Peyer's patch (tissue), 4 donors: ENCODE measurements around the gene EGFL7. TPM values are rescaled to one million over a fixed set of nuclear protein-coding genes. Genes with fewer than 3 reads are reported as not detected.

Experiments
- DNase-seq, 3 donors: peaks; one replicate each; pipeline ENCODE4 v3.0.0-alpha.2; 2017 to 2019
- H3K27ac ChIP-seq, 4 donors: fragments of 200-600 bp; sonication (generic); one replicate each; pipeline ENCODE4 v1.5.1; 2016 to 2019
- H3K27me3 ChIP-seq, 2 donors: fragments of 200-600 bp; sonication (generic); one replicate each; pipeline ENCODE4 v1.5.1; 2019
- H3K36me3 ChIP-seq, 3 donors: fragments of 200-600 bp; sonication (generic); one replicate each; pipeline ENCODE4 v1.5.1; 2016 to 2019
- H3K4me1 ChIP-seq, 4 donors: fragments of 200-600 bp; sonication (generic); one replicate each; pipeline ENCODE4 v1.5.1; 2016 to 2019
- H3K4me3 ChIP-seq, 4 donors: fragments of 200-600 bp; sonication (generic); 1 replicate in 3 of 4; 2 replicates in 1 of 4; pipeline ENCODE4 v1.5.1; 2016 to 2019; ENCODE audit warnings: mild to moderate bottlenecking in 1 of 4
- H3K9me3 ChIP-seq, 4 donors: fragments of 200-600 bp; sonication (generic); one replicate each; pipeline ENCODE4 v1.5.1; 2016 to 2019; ENCODE audit warnings: mild to moderate bottlenecking in 1 of 4
- CTCF ChIP-seq, 6 experiments: fragments of 450-650 bp in 4 of 6; fragments of 200-600 bp in 2 of 6; sonication (generic) in 1 of 6; IDR thresholded peaks; one replicate each; pipeline ENCODE4 v1.5.1; 2017 to 2019; ENCODE audit warnings: antibody characterized with exemption in 6 of 6, mild to moderate bottlenecking in 3 of 6, moderate library complexity in 1 of 6
- POLR2A ChIP-seq, 2 donors: fragments of 450-650 bp; IDR thresholded peaks; one replicate each; pipeline ENCODE4 v1.5.1; 2017; ENCODE audit warnings: antibody characterized with exemption in 2 of 2, mild to moderate bottlenecking in 2 of 2, moderate library complexity in 2 of 2
- total RNA-seq, 4 donors: library from RNA; depleted of rRNA; stranded (reverse); fragments of >200 nt; gene quantifications; one replicate each; pipeline ENCODE4 v1.1.0, GENCODE V29; 2016

EGFL7 gene
- total RNA-seq, 4 donors from 2014 or later: 21.5 to 77.6 (median 46.0) TPM

GRCh38 chr9:136687721-136688223, 25.1 kb downstream of the EGFL7 start:
- TF ChIP-seq POLR2A (IDR thresholded peaks at IDR 0.05) (peak in 1 of 2 donors; percentile 34), CTCF (IDR thresholded peaks at IDR 0.05) (no peak)
- Histone ChIP-seq H3K36me3 (peaks cover 0 to 4% (median 0%) of the 10 kb centered on the region in 3 donors), H3K27me3 (no peaks in the 10 kb centered on the region), H3K4me3 (peak overlapping the region; percentile 70 to 99 (median 91)), H3K9me3 (no peaks in the 10 kb centered on the region), H3K27ac (peak overlapping the region; percentile 85 to 98 (median 94)), H3K4me1 (peaks cover 3 to 72% (median 11%) of the 10 kb centered on the region in 4 donors)
- peak; percentile 51 to 91 (median 88) for DNase-seq

- no peaks in the 10 kb centered on the region for H3K9me3 ChIP-seq
- peak overlapping the region in 2 of 4 donors; percentile 70 to 99 for H3K4me3 ChIP-seq
- no peaks in the 10 kb centered on the region for H3K27me3 ChIP-seq
- peaks cover 5 to 79% (median 12%) of the 10 kb centered on the region in 4 donors for H3K4me1 ChIP-seq
- peak overlapping the region; percentile 38 to 98 (median 91) for H3K27ac ChIP-seq
- DNase-seq: no peak
- peaks cover 0 to 4% (median 0%) of the 10 kb centered on the region in 3 donors for H3K36me3 ChIP-seq
- TF ChIP-seq CTCF (IDR thresholded peaks at IDR 0.05): no peak
- TF ChIP-seq POLR2A (IDR thresholded peaks at IDR 0.05): no peak
These were observed 25.8 kb downstream of the EGFL7 start for GRCh38 chr9:136688274-136689107.

- no peaks in the 10 kb centered on the region for H3K36me3 ChIP-seq
- H3K27ac ChIP-seq: peak overlapping the region in 3 of 4 donors; percentile 38 to 98 (median 97)
- DNase-seq: no peak
- no peaks in the 10 kb centered on the region for H3K27me3 ChIP-seq
- peaks cover 5 to 74% (median 12%) of the 10 kb centered on the region in 4 donors for H3K4me1 ChIP-seq
- no peak overlapping the region for H3K4me3 ChIP-seq
- no peaks in the 10 kb centered on the region for H3K9me3 ChIP-seq
- no peak for TF ChIP-seq POLR2A (IDR thresholded peaks at IDR 0.05)
- TF ChIP-seq CTCF (IDR thresholded peaks at IDR 0.05): no peak
These were observed 26.4 kb downstream of the EGFL7 start for GRCh38 chr9:136689108-136689460.

GRCh38 chr9:136690104-136690805, 27.5 kb downstream of the EGFL7 start:
- H3K4me1 ChIP-seq: peaks cover 5 to 74% (median 12%) of the 10 kb centered on the region in 4 donors
- no peaks in the 10 kb centered on the region for H3K9me3 ChIP-seq
- H3K36me3 ChIP-seq: no peaks in the 10 kb centered on the region
- no peak overlapping the region for H3K4me3 ChIP-seq
- H3K27me3 ChIP-seq: no peaks in the 10 kb centered on the region
- TF ChIP-seq POLR2A (IDR thresholded peaks at IDR 0.05) (no peak), CTCF (IDR thresholded peaks at IDR 0.05) (no peak)
- DNase-seq: no peak
- peak overlapping the region in 1 of 4 donors; percentile 98 for H3K27ac ChIP-seq

- peak overlapping the region in 1 of 4 donors; percentile 95 for H3K27ac ChIP-seq
- H3K9me3 ChIP-seq: no peaks in the 10 kb centered on the region
- TF ChIP-seq CTCF (IDR thresholded peaks at IDR 0.05) (no peak), POLR2A (IDR thresholded peaks at IDR 0.05) (no peak)
- no peaks in the 10 kb centered on the region for H3K27me3 ChIP-seq
- no peak overlapping the region for H3K4me3 ChIP-seq
- H3K4me1 ChIP-seq: peaks cover 3 to 74% (median 10%) of the 10 kb centered on the region in 4 donors
- no peaks in the 10 kb centered on the region for H3K36me3 ChIP-seq
- no peak for DNase-seq
These were observed 28.1 kb downstream of the EGFL7 start for GRCh38 chr9:136690806-136691261.
